ENCODE measurements around the gene MYO18B.

The MYO18B gene

GRCh38 chr22:25781801-25782200, 39.8 kb downstream of the MYO18B start:
- DNase-seq, result no peak

DNA sequence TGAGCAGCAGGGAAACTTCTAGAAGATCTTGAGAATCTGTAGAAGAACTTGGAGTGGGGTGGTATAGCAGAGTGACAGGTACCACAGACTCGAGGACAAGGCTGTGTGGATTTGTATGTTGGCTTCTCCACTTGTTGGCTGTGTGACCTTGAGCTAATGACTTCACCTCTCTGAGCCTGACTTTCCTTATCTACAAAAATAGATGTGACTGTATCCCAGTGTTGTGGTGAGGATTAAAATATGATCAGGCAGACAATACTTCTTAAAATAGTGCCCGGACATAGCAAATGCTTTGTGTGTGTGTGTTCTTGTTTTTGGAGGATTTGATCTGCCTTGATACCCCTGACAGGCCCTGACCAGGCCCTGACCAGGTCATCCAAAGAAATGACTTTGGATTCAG, 40.8 kb downstream of the MYO18B start:
- DNase-seq, result no peak

GRCh38 chr22:25783856-25784255, 41.9 kb downstream of the MYO18B start:
- DNase-seq, result no peak

GRCh38 chr22:25786165-25786564, 44.2 kb downstream of the MYO18B start:
- DNase-seq, result no peak

DNA sequence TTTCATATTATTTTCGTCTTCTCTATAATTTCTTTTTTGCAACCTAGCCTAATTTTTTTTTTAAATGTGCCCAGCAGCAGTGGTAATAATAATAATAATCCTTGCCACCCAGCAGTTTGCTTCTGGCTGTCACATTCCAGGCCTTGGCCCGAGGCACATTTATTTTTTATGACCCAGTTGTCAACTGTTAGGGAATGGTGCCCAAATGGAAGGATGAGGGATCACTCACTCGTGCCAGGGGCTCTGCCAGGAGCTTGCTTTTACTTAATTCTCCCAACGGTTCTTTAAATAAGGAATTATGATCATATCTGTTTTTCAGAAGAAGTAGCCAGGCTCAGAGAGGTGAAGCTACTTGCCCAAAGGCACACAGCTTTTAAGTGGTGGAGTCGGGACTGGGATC, 49.6 kb downstream of the MYO18B start:
- no peak for DNase-seq

GRCh38 chr22:25795478-25795877, 53.5 kb downstream of the MYO18B start:
- DNase-seq, result no peak

DNA sequence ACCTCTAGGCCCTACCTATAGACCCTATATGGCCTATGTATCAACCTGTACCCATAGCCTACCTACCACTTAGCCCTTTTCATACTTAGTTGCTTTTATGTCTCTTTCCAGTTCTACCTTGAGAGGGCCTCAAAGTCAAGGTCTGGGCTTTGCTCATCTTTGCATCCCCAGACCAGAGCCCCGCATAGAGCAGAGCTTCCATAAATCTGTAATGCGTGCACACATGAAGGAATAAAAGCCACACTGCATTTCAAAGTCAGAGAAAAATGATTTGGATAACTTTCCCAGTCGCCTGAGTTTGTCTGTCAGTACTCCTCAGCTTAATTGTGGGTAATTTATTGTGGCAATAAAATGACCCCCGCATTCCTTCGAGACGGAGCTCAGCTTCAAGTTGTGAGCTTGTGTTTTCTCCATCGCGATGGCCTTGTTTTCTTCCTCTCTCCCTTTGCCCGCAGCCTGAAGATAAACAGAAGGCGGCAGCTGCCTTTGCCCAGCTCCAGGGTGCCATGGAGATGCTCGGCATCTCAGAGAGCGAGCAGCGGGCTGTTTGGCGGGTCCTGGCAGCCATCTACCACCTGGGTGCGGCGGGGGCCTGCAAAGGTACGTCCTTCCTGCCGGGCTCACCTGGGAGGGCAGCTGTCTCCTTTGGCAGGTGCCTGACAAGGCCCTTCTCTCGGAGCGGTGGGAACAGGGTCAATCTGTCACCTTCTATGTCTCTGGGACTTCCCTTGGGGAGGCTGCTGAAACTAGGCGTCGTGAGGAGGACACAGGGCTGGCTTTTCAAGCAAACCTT, 55.7 kb downstream of the MYO18B start:
- no peak for DNase-seq

DNA sequence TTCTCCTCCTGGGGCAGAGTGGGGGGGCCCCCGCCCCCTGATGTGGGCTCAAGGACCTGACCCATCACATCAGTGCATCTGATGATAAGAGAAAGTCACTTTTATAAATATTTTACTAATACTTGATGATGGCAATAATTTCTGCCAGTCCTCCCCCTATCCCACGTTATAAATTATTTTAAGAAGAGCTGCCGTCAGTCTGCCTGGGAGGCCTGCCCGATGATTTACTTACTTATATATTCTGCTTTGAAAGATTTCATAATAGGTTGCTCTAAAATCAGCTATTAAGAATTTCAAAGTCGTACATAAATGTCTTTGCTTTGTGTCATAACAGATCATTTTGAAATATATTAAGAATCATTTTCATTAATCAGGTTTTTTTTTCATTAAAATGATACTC, 58.8 kb downstream of the MYO18B start:
- no peak for DNase-seq

GRCh38 chr22:25802018-25802417, 60.0 kb downstream of the MYO18B start:
- DNase-seq, result no peak

DNA sequence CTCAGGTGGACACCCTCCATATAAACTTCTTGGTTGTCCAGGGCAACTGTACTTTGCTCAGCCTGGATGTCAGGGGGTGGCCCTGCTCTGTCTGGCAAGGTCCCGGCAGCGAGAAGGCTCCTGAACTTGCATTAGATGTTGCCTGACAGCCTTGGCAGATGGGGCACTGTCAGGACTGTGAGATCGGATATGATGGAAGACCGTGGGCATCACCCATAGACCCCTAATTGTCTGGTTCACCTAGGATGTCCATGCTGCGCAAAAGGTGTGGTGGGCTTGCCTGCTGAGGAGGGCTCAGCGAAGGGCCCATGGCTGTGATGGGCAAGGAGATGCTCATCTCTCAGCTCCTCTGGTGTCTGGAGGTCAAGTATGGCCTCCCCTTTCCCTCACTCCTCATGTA, 62.7 kb downstream of the MYO18B start:
- DNase-seq, result no peak

GRCh38 chr22:25806579-25806978, 64.6 kb downstream of the MYO18B start:
- no peak for DNase-seq

DNA sequence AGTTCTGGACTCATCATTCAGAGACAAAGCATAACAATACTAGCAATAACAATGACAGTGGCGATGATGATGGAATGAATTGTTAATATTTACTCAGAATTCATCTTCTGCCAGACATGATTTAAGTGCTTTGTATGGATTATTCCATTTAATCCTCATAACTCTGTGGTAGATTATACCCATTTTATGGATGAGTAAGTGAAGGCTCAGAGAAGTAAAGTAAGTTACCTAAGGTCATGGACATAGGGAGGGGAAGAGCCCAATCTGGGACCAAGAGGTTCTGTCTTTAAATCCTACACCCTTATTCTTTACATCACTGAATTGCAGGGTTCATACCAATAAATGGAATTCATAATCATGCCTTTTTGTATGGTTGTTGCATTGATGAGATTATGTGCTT, 72.7 kb downstream of the MYO18B start:
- no peak for DNase-seq

DNA sequence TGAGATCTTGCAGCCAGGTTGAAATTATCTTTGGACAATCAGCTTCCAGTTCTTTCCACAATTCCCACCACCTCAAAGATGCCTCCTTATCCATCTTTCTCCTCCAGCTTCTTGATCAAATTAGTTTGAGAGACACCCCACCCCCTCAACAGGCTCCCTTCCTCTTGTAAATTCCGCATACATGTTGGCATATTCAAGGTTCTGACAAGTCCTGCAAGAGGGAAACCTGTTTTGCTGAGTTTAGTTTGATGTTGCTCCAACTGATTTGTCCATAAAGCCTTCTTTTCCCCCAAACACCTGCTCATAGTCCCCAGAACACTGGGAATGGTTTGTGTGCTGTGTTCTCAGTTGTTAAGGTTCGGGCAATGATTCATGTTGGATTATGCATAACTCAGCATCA, 73.6 kb downstream of the MYO18B start:
- no peak for DNase-seq

GRCh38 chr22:25816522-25817059, 74.6 kb downstream of the MYO18B start:
- no peak for DNase-seq

DNA sequence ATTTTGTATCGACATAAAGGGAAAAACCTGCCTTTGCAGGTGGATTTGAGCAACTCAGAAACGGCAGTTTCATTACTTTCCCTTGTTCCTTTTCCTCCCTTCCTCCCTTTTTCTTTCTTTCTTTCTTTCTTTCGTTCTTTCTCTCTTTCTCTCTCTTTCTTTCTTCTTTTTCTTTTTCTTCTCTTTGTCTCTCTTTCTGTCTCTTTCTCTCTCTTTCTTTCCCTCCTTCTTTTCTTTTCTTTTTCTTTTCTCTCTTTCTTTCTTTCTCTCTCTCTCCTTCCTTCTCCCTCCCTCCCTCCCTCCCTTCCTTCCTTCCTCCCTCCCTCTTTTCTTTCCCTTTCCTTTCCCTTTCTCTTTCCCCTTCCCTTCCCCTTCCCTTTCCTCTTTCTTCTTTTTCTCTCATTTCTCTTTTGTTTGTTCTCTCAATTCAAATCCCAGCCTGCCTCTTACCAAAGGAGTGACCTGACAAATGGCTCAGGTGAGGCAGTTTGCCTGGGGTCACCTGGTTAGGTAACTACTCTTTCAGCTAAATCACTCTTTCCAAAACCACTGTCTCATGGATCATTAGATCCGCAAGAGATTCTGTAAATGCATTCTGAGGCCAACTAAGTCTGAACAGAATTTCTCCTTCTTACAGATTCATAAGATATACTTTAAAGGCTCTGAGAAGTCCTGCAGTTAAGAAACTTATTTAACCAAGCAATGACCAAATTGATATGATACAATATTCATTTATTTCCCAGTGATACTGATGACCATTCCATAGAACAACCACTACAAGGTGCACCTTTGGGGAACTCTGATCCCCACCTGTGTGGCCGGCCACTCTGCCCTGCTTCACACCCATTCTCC, 75.3 kb downstream of the MYO18B start:
- no peak for DNase-seq

- no peak for DNase-seq
Measured at GRCh38 chr22:25818541-25818940, 76.6 kb downstream of the MYO18B start.

DNA sequence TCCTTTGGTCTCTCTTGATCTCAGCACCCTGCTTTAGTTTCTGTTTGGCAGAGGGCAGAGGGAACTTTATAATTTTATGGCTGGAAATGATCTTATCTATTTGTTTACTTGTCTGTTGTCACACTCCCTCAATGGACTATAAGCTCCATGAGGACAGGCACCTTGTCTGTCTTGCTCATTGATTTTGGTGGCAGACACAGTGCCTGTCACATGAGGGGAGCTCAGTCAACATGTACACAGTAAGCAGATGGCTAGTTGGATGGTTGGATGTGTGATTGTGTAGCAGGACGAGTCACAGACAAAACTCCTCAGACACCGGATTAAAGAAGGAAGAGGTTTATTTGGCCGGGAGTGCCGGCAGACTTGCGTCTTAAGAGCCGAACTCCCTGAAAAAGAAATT, 80.4 kb downstream of the MYO18B start:
- no peak for DNase-seq

DNA sequence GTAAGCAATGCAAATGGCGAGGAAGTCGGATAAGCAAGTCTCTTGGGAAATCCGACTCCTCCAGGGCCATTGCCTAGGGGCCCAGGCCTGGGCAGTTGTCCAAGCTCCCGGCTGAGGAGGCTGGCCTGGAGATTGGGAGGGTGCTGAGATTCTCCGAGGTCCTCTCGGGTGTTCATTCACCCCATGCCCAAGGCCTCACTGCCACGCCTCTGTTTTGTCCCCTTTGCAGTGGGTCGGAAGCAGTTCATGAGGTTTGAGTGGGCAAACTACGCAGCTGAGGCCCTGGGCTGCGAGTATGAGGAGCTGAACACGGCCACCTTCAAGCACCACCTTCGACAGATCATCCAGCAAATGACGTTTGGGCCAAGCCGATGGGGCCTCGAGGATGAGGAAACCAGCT, 81.3 kb downstream of the MYO18B start:
- DNase-seq, result no peak

- no peak for DNase-seq
Measured at GRCh38 chr22:25824828-25825423, 82.9 kb downstream of the MYO18B start.

DNA sequence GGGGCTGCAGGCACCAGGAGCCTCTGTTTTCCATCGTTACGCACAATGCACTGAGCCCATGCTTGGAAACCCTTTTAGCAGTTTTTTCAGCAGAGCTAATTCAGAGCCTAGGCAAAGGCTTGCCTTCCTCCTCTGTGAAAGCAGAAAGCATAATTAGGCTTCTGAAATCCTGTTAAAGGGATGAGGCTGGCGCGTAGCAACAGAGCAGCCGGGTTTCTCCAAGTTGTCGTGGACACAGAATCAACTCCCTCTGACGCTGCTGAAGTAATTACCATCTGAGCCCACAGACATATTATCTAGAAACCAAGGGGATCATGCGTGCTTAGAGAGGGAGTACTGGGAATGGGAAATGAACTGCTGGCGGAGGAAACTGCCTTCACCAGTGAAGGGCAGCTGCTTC, 85.4 kb downstream of the MYO18B start:
- DNase-seq, result no peak

GRCh38 chr22:25828422-25828821, 86.4 kb downstream of the MYO18B start:
- DNase-seq, result no peak

DNA sequence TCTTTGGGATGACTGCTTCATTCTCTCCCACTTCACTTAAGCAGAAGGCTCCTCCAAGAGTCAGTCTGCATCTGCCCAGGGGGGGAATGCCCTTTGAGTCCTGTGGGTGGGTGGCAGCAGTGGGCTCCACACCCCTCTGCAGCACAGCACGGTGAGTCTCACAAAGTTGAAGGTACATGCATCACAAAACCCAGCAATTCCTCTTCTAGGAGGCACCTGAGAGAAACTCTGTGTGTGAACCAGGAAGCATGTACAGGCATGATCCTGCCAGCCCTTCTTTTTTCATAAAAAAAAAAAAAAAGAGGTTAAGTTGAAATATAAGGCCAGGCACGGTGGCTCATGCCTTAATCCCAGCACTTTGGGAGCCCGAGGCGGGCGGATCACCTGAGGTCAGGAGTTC, 87.2 kb downstream of the MYO18B start:
- DNase-seq, result no peak

Data from activated CD4-positive, alpha-beta T cell treated with anti-CD3 and anti-CD28 coated beads, Interleukin-2, amount 50 U/mL, for 1 hour (primary cell).